Measurements from ENCODE around the gene IQCF5.

The IQCF5 gene

DNA sequence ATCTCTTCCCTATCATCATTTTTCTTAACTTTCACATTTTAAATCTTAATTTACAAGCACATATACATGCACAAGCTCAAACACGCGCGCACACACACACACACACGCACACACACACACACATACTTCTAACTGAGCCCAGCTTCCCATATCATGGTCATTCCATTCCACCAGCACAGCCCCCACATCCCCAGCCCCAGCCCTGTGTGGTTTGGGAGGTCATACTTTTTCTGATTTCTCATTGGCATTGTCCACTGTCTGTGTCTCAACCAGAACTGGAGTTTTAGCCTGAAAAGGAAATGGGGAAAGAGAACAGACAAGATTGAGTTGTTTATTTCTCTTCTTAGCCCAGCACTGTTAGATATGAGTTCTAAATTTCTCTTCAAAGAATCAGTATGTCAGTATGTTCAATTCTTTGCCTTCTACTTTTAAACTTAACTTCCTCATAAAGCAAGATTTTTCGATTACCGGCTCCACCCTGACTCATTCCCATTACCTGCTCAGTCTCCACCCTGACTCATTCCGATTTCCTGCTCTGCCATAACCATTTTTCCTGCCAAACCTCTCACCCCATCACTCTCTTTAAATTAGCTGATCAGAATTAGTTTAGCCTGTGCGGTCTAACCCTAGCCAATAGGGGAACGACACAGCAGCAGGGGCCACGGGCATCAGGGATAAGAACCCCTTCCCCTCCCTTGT lies 21.4 kb upstream of the IQCF5 start:
- TF ChIP-seq, protein P1, sequence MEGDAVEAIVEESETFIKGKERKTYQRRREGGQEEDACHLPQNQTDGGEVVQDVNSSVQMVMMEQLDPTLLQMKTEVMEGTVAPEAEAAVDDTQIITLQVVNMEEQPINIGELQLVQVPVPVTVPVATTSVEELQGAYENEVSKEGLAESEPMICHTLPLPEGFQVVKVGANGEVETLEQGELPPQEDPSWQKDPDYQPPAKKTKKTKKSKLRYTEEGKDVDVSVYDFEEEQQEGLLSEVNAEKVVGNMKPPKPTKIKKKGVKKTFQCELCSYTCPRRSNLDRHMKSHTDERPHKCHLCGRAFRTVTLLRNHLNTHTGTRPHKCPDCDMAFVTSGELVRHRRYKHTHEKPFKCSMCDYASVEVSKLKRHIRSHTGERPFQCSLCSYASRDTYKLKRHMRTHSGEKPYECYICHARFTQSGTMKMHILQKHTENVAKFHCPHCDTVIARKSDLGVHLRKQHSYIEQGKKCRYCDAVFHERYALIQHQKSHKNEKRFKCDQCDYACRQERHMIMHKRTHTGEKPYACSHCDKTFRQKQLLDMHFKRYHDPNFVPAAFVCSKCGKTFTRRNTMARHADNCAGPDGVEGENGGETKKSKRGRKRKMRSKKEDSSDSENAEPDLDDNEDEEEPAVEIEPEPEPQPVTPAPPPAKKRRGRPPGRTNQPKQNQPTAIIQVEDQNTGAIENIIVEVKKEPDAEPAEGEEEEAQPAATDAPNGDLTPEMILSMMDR (IDR thresholded peaks at IDR 0.05; ENCODE audit: insufficient read depth, low read depth, low read length, missing control alignments), result no peak
- no peak overlapping the region for H3K4me3 ChIP-seq (ENCODE audit: low read depth, low read length)
- no peak for DNase-seq (ENCODE audit: low read depth)

DNA sequence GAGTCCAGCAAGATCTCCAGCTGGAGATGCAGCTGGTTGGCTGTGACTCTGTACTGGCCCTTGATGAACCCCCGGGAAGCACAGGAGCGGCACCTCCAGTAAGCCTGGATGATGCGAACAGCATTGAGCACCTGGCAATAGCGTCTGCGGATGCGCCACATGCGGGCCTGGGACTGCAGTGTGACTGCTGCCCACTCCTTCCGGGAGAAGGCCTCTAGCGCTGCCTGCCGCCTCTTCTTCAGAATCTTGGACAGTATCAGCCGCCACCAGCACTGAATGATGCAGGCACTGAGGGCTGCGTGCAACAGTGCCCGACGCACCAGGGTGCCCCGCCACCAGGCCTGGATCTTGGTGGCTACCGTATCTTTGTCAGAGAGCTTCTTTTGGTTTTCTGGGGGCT lies 19.5 kb upstream of the IQCF5 start:
- TF ChIP-seq, protein P1 (IDR thresholded peaks at IDR 0.05; ENCODE audit: insufficient read depth, low read depth, low read length, missing control alignments), result no peak
- H3K4me3 ChIP-seq (ENCODE audit: low read depth, low read length), result no peak overlapping the region
- DNase-seq (ENCODE audit: low read depth), result no peak

DNA sequence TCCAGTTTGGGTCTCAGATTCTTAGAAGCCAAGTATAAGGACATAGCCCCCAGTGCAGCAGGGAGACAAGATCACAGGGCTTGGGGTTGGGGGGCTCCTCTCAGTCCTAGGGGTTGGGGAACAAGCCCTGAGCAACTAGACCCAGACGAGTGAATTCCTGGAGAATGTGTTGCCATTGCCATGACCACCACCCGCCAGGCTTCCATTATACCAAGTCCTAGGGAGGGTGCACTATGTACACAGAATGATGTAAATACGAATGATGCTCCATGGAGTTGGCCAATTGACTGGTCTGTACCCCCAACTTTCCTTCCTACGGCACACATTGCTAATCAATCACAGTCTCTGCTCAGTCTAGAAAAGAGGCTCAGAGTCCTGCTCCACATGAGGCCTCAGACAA lies 19.0 kb upstream of the IQCF5 start:
- DNase-seq (ENCODE audit: low read depth), result no peak
- no peak overlapping the region for H3K4me3 ChIP-seq (ENCODE audit: low read depth, low read length)
- TF ChIP-seq, protein P1 (IDR thresholded peaks at IDR 0.05; ENCODE audit: insufficient read depth, low read depth, low read length, missing control alignments), result no peak

DNA sequence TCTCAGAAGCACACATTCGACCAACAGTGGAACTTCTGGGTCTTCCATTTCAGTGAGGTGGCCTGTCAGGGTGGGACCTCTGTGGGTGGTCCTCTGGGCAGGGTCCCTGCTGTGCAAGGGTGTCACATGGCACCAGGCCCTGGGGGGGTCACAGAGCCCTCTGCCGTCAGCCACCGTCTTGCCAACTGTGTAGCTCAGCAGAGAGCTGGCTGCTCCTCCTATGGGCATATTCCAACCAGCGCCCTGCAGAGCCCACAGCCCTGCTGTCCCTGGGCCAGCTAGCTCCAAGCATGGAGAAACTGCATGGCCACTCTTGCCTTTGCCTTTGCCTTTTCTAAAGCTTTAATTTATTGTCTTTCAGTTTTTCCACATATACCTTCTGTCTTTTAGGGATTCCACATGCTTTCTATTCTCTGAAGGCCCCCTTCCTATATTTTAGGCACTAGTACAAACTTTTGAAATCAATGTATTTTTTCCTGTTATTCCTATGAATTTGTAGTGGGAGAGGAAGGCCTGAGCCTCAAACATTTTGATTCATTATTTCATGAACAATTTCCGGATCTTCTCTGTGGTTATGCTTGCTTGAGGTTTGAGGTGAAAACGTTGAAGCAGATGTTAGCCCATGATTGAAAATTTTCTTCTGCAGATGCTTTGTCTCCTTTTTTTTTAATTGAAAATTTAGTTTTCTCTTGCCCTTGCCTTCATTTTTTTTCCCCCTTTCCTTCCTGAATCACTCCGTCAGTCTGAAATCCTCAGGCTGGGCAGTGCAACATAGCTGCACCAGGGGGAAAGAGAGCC lies 16.0 kb upstream of the IQCF5 start:
- TF ChIP-seq, protein P1 (IDR thresholded peaks at IDR 0.05; ENCODE audit: insufficient read depth, low read depth, low read length, missing control alignments), result no peak
- no peak for DNase-seq (ENCODE audit: low read depth)
- H3K4me3 ChIP-seq (ENCODE audit: low read depth, low read length), result no peak overlapping the region

DNA sequence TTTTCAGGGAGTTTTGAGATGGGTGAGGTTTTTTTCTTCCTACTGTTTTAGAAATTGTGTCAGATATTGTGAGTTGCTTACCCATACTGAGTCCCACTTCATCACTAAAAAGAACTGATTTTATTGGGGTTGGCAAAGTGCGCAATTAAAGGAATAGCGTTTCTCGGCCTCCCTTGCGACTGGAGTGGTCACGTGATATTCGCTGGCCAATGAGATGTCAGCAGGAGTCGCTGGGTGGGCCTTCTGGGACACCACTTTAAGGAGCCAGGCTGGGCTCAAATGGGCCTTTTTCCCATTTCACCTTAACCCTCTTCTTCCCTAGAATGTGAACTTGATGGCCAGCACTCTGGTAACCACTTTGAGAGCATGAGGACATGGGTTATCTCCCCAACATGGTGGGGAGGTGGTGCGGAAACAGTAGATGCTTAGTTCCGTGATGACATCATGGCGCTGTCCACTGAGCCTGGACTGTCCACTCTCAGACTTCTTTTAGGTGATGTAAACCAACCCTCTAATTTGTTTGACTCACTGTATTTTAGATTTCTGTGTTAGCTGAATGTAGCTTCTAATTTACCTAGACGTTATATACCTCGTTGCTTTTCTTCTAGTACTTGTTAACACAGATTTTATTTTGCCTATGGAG lies 13.2 kb upstream of the IQCF5 start:
- no peak for DNase-seq (ENCODE audit: low read depth)
- no peak overlapping the region for H3K4me3 ChIP-seq (ENCODE audit: low read depth, low read length)
- TF ChIP-seq, protein P1 (IDR thresholded peaks at IDR 0.05; ENCODE audit: insufficient read depth, low read depth, low read length, missing control alignments), result no peak

DNA sequence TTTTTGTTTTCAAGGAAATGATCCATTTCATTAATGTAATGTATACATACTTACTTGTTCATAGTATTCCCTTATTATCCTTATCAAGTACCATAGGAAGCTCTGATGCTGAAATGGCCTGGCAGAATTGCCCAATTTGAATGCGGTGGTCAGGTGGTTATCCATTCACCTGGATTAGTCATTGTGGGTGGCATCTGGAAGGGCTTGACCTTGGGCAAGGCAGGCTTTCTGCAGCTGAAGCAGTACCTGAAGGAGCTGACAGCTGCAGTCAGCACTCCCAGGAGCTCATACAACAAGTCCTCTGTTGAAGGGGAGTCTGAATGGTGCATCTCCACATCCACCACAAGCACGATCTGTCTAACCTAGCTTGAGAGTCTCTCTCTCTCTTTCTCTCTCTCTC lies 12.2 kb upstream of the IQCF5 start:
- DNase-seq (ENCODE audit: low read depth), result no peak
- H3K4me3 ChIP-seq (ENCODE audit: low read depth, low read length), result no peak overlapping the region
- TF ChIP-seq, protein P1 (IDR thresholded peaks at IDR 0.05; ENCODE audit: insufficient read depth, low read depth, low read length, missing control alignments), result no peak

Measured in GM12865 (cell line).